Activated T-cell treated with anti-CD3 and anti-CD28 coated beads, Interleukin-2, amount 50 U/mL, for 1 hour (primary cell): ENCODE results near the gene RNF43.
"Not testable (repeated sequence)": the region's sequence is repeated elsewhere in the genome, so short reads cannot be mapped to it uniquely, and the experiment has no call there.

Source experiments
- DNase-seq: peaks from one replicate; pipeline ENCODE4 v3.0.0-alpha.2; 2020

The RNF43 gene

GRCh38 chr17:58403311-58403710 lies 14.0 kb downstream of the RNF43 start:
- DNase-seq, result no peak

GRCh38 chr17:58402679-58403078 lies 14.7 kb downstream of the RNF43 start:
- no peak for DNase-seq

- DNase-seq, result no peak
These were observed 15.3 kb downstream of the RNF43 start for GRCh38 chr17:58402047-58402446.

GRCh38 chr17:58401287-58401686 lies 16.0 kb downstream of the RNF43 start:
- DNase-seq, result no peak

- no peak for DNase-seq
These were observed 16.5 kb downstream of the RNF43 start for GRCh38 chr17:58400826-58401225.

- DNase-seq, result no peak
These were observed 17.4 kb downstream of the RNF43 start for GRCh38 chr17:58399974-58400373.

GRCh38 chr17:58398574-58399266 lies 18.6 kb downstream of the RNF43 start:
- DNase-seq, result no peak

GRCh38 chr17:58397421-58397820 lies 19.9 kb downstream of the RNF43 start:
- DNase-seq, result not testable (repeated sequence)

- DNase-seq, result no peak
These were observed 21.2 kb downstream of the RNF43 start for GRCh38 chr17:58396173-58396572.

- DNase-seq, result no peak
These were observed 22.7 kb downstream of the RNF43 start for GRCh38 chr17:58394534-58395223.

GRCh38 chr17:58391302-58391984 lies 25.9 kb downstream of the RNF43 start:
- DNase-seq, result no peak

- DNase-seq, result no peak
These were observed 26.4 kb downstream of the RNF43 start for GRCh38 chr17:58390884-58391283.

GRCh38 chr17:58388302-58389190 lies 28.8 kb downstream of the RNF43 start:
- no peak for DNase-seq

- no peak for DNase-seq
These were observed 29.5 kb downstream of the RNF43 start for GRCh38 chr17:58387834-58388233.

GRCh38 chr17:58386708-58387107 lies 30.6 kb downstream of the RNF43 start:
- DNase-seq, result no peak

GRCh38 chr17:58385359-58385899 lies 31.9 kb downstream of the RNF43 start:
- DNase-seq, result no peak

- no peak for DNase-seq
These were observed 32.4 kb downstream of the RNF43 start for GRCh38 chr17:58384897-58385296.

GRCh38 chr17:58383892-58384462 lies 33.4 kb downstream of the RNF43 start:
- DNase-seq, result no peak

GRCh38 chr17:58382872-58383242 lies 34.5 kb downstream of the RNF43 start:
- no peak for DNase-seq

- no peak for DNase-seq
These were observed 35.0 kb downstream of the RNF43 start for GRCh38 chr17:58382108-58382871.
